Measurements from ENCODE around the gene CORIN.

The CORIN gene

GRCh38 chr4:47577779-47578553 lies 259.9 kb downstream of the CORIN start:
- Histone ChIP-seq H3K27me3 (replicated peaks; ENCODE audit: insufficient read depth, low read length) (no peaks in the 10 kb centered on the region), H4K20me1 (ENCODE audit: insufficient read depth, low read length) (no peaks in the 10 kb centered on the region), H3K27ac (ENCODE audit: low read length) (no peak overlapping the region), H2AFZ (ENCODE audit: low read length) (no peak overlapping the region), H3K4me1 (ENCODE audit: low read length) (no peaks in the 10 kb centered on the region), H3F3A (ENCODE audit: insufficient read depth, low read length) (no peaks in the 10 kb centered on the region), H3K4me2 (ENCODE audit: low read depth, low read length) (no peak overlapping the region), H3K9me2 (replicated peaks; ENCODE audit: insufficient read depth, low read length) (no peaks in the 10 kb centered on the region), H3K9me3 (replicated peaks; ENCODE audit: insufficient read depth, low read length) (no peaks in the 10 kb centered on the region), H3K4me3 (ENCODE audit: low read length) (no peak overlapping the region), H3K9ac (ENCODE audit: low read length) (no peak overlapping the region), H3K79me2 (ENCODE audit: low read length) (no peaks in the 10 kb centered on the region), H3K36me3 (replicated peaks; ENCODE audit: insufficient read depth, low read length) (no peaks in the 10 kb centered on the region)
- DNase-seq: no peak
- TF ChIP-seq EZH2 (optimal IDR thresholded peaks at IDR 0.05; ENCODE audit: low read depth, low read length) (no peak), CTCF (IDR thresholded peaks at IDR 0.05; ENCODE audit: low read length) (no peak), EZH2phosphoT487 (IDR thresholded peaks at IDR 0.05; ENCODE audit: low read length) (no peak)

GRCh38 chr4:47572981-47573380 lies 264.9 kb downstream of the CORIN start:
- no peak overlapping the region for H3K4me2 ChIP-seq (ENCODE audit: low read depth, low read length)
- H3K79me2 ChIP-seq (ENCODE audit: low read length): no peaks in the 10 kb centered on the region
- no peak for TF ChIP-seq EZH2 (optimal IDR thresholded peaks at IDR 0.05; ENCODE audit: low read depth, low read length)
- no peak for TF ChIP-seq EZH2phosphoT487 (IDR thresholded peaks at IDR 0.05; ENCODE audit: low read length)
- TF ChIP-seq CTCF (IDR thresholded peaks at IDR 0.05; ENCODE audit: low read length): no peak
- no peaks in the 10 kb centered on the region for H3F3A ChIP-seq (ENCODE audit: insufficient read depth, low read length)
- no peak overlapping the region for H3K27ac ChIP-seq (ENCODE audit: low read length)
- no peaks in the 10 kb centered on the region for H3K9me2 ChIP-seq (replicated peaks; ENCODE audit: insufficient read depth, low read length)
- no peaks in the 10 kb centered on the region for H3K4me1 ChIP-seq (ENCODE audit: low read length)
- H3K27me3 ChIP-seq (replicated peaks; ENCODE audit: insufficient read depth, low read length): no peaks in the 10 kb centered on the region
- no peak overlapping the region for H3K4me3 ChIP-seq (ENCODE audit: low read length)
- no peak overlapping the region for H2AFZ ChIP-seq (ENCODE audit: low read length)
- no peaks in the 10 kb centered on the region for H4K20me1 ChIP-seq (ENCODE audit: insufficient read depth, low read length)
- no peaks in the 10 kb centered on the region for H3K9me3 ChIP-seq (replicated peaks; ENCODE audit: insufficient read depth, low read length)
- DNase-seq: no peak
- H3K36me3 ChIP-seq (replicated peaks; ENCODE audit: insufficient read depth, low read length): no peaks in the 10 kb centered on the region
- no peak overlapping the region for H3K9ac ChIP-seq (ENCODE audit: low read length)

GRCh38 chr4:47570816-47571215 lies 267.1 kb downstream of the CORIN start:
- TF ChIP-seq EZH2 (optimal IDR thresholded peaks at IDR 0.05; ENCODE audit: low read depth, low read length) (no peak), EZH2phosphoT487 (IDR thresholded peaks at IDR 0.05; ENCODE audit: low read length) (no peak), CTCF (IDR thresholded peaks at IDR 0.05; ENCODE audit: low read length) (no peak)
- no peak for DNase-seq
- H4K20me1 ChIP-seq (ENCODE audit: insufficient read depth, low read length): no peaks in the 10 kb centered on the region
- no peak overlapping the region for H3K4me3 ChIP-seq (ENCODE audit: low read length)
- no peak overlapping the region for H3K9ac ChIP-seq (ENCODE audit: low read length)
- H3K4me1 ChIP-seq (ENCODE audit: low read length): no peaks in the 10 kb centered on the region
- no peak overlapping the region for H3K4me2 ChIP-seq (ENCODE audit: low read depth, low read length)
- H2AFZ ChIP-seq (ENCODE audit: low read length): no peak overlapping the region
- H3K27me3 ChIP-seq (replicated peaks; ENCODE audit: insufficient read depth, low read length): no peaks in the 10 kb centered on the region
- H3K9me3 ChIP-seq (replicated peaks; ENCODE audit: insufficient read depth, low read length): no peaks in the 10 kb centered on the region
- H3K79me2 ChIP-seq (ENCODE audit: low read length): no peaks in the 10 kb centered on the region
- no peaks in the 10 kb centered on the region for H3K36me3 ChIP-seq (replicated peaks; ENCODE audit: insufficient read depth, low read length)
- no peaks in the 10 kb centered on the region for H3F3A ChIP-seq (ENCODE audit: insufficient read depth, low read length)
- H3K9me2 ChIP-seq (replicated peaks; ENCODE audit: insufficient read depth, low read length): no peaks in the 10 kb centered on the region
- H3K27ac ChIP-seq (ENCODE audit: low read length): no peak overlapping the region

Data from MM.1S (cell line).